ENCODE data around the gene TMEM98.
A peak's percentile ranks its signal among the peaks of the same experiment; 100 is the strongest.
"Not testable (repeated sequence)": the region's sequence is repeated elsewhere in the genome, so short reads cannot be mapped to it uniquely, and the experiment has no call there.

Gene TMEM98, protein sequence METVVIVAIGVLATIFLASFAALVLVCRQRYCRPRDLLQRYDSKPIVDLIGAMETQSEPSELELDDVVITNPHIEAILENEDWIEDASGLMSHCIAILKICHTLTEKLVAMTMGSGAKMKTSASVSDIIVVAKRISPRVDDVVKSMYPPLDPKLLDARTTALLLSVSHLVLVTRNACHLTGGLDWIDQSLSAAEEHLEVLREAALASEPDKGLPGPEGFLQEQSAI

DNA sequence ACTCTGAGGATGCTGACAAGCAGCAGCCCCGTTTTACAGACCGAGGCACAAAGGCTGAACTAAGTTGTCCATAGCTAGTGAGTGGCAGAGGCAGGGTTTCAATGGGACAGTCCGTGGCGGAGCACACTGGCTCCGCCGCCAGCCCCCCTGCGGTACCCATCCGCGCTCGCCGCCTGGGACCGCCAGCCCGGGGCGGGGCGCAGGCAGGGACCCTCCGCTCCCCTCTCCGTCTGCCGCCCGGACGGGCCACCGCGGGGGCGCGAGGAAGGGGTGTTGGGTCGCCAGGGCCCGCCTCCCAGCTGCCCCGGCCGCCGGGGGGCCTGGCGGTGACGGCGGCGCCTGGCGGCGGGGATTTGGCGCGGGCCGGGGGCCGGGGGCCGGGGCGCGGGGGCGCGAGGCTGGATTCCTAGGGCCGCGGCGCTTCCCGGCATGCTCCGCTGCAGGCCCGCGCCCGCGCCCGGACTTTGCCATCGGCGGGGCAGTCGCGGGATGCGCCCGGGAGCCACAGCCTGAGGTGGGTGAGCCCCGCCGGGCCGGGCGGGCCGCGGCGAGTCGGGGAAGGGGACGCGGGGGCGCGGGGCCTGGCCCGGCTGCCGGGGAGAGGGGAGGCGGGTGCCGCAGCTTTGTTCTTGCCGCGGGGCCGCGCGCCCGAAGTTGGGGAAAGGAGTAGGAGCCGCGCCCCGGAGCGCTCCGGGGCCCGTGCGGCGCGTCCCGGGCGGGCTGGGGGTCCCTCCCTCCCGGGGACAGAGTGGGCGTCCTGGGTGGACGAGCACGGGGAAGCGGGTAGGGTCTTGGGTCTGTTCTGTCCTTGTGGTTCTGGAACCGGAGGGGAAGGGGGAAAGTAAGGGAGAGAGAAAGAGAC is at the start of gene TMEM98:
TMEM98 (plus strand) TSS at position 430 of the 862 bp plus-strand sequence. CDS start 3,376 bp downstream, outside the sequence.
- DNase-seq (ENCODE audit: low read depth): no peak

DNA sequence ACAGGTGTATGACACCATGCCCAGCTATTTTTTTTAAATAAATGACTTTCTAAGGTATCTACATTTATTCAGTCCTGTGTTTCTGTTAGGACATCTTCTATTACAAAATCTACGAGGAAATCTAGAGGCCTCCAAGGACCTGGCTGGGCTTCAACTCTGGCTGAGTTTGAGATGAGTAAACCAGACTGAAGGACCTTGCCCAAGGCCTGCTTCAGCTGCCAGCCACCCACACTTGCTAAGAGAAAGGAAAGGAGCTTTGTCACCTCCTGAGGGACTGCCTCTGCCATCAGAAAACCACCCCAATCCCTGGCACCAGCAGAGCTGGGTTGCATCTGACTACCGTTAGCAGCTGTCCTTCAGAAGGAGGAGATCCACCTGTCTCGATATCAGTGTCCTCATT is 49.7 kb upstream of the TMEM98 start:
- peak; percentile 89 for DNase-seq (ENCODE audit: low read depth)

GRCh38 chr17:32879134-32879533 is 48.8 kb upstream of the TMEM98 start:
- DNase-seq (ENCODE audit: low read depth): no peak

DNA sequence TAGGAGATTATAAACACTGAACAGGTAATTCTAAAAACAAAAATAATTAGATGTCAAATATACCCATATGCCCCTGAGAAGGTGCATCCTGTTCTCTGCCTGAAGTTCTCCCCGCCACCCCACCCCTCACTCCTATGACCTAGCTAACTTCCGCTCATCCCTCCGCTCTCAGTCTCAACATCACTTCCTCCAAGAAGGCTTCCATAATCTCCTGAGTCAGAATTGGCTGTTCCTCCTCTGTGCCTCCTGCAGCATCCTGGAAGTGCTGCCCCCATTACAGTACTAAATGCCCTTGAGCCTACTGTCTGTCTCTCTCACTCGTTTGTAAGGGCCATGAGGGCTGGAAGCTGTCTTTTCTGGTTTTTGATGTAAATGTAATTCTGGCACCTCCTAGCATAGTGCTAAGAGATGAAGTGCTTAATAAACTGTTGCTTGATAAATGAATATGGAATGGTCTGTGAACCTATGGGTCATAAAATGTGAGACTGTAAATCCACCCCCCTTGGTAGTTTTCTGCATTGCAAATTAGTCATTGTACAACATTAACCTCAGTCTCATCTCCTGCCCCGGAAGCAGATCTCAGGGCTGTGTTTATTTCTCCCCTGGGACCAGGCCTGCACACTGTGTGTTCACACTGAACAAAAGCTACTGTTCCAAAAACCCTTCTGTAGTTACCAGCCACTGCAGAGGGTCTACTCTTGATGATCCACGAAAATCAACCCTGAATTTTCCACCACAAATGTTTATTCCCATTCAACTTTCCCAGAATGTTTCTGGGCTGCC is 47.1 kb upstream of the TMEM98 start:
- no peak for DNase-seq (ENCODE audit: low read depth)

- no peak for DNase-seq (ENCODE audit: low read depth)
These were observed 45.9 kb upstream of the TMEM98 start for GRCh38 chr17:32882029-32882428.

GRCh38 chr17:32882734-32883133 is 45.2 kb upstream of the TMEM98 start:
- DNase-seq (ENCODE audit: low read depth): no peak

GRCh38 chr17:32886951-32887350 is 41.0 kb upstream of the TMEM98 start:
- not testable (repeated sequence) for DNase-seq (ENCODE audit: low read depth)

DNA sequence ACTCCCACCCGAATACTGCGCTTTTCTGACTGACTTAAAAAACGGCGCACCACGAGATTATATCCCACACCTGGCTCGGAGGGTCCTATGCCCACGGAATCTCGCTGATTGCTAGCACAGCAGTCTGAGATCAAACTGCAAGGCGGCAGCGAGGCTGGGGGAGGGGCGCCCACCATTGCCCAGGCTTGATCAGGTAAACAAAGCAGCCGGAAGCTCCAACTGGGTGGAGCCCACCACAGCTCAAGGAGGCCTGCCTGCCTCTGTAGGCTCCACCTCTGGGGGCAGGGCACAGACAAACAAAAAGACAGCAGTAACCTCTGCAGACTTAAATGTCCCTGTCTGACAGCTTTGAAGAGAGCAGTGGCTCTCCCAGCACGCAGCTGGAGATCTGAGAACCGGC is 40.5 kb upstream of the TMEM98 start:
- not testable (repeated sequence) for DNase-seq (ENCODE audit: low read depth)

- no peak for DNase-seq (ENCODE audit: low read depth)
These were observed 33.7 kb upstream of the TMEM98 start for GRCh38 chr17:32894245-32894644.

- no peak for DNase-seq (ENCODE audit: low read depth)
These were observed 31.2 kb upstream of the TMEM98 start for GRCh38 chr17:32896647-32897258.

DNA sequence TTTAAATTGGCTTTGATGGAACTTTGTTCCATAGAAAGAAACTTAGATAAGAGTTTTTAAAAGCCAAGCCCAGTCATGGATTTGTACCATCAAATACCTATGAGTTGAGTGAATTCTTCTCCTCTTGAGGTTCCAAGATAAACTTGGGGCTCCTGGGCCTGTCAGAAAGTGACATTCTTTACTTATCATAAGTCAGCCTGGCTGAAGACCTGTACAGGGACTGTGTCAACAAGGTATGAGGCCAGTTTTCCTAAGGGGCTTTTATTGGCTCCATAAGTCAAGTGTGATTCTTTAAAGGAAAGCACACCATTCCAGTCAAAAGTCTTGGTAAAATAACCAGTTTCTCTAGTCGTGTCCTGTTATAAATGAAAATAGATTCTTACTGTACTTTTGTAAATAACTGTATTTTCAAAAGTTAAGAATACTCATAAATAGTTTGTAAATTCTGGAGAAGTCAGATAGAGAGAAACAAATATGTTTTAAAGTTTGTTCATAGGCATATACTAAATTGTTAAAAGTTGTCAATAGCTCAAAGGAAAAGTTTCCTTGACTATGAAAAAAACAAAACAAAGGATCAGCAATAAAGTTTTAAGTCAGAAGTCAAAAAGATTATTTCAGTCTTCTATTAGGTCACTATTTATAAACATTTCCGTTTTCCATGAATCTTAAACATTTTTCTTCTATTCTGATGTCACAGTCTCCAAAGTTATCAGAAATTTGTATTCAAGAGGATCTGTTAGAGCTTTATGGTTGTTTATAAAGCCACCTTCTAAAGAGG is 28.5 kb upstream of the TMEM98 start:
- no peak for DNase-seq (ENCODE audit: low read depth)

DNA sequence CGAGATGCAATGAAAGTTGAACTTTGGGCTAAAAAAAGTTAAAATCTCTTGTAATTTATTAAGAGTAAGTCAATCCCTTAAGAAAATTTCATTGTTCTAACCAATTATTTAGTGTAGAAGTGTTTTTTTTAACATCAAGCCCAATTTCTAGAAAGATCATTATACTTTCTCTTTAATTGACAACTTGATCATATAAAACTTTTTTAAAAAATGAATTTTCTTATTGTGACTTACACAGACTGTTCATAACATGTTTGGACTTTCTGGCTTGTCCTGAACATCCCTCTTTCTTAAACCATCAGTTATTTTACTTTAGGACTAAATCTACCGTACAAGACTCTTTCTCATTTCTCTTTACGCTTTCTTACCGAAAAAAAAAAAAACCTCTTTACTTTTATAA is 26.2 kb upstream of the TMEM98 start:
- DNase-seq (ENCODE audit: low read depth): no peak

DNA sequence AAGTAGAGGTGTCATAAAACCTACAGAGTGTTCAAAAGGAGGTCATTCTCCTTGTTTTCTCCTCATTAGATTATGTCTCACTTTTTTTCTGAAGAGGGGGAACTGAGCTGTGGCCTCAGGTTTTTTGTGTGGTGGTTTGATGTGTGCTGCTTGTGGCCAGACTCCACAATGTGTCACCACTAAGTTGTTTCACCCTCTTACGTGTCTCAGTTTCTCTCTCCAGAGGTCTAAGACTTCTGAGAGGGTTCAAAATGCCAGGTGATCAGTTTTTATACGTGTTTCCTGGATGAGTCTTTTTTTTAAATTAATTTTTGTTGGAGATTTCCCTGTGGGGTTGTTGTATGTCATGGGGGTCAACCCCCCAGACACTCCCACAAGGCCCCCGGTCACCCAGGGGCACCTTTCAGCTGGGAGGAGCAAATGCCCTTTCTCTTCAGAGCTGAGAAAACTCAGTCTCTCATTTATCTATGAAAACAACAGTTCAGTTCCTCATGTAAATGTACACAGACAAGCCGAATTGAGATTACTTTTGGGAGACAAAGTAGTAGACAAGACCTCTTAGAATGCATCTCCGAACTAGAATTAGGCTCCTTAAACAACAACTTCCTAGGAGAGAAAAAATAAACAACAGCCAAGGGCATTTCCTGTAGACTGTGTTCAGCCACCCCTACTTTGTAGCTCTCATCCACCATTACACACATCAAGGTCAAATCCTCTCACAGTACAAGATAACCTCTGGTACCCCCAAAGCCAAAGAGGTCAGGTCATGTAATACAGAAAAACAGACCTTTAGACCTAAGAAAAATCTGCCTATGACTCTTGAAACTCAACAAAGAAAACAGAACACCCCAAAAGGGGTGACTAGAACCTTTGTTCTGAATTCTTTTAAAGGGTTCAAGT is 23.9 kb upstream of the TMEM98 start:
- DNase-seq (ENCODE audit: low read depth): no peak

DNA sequence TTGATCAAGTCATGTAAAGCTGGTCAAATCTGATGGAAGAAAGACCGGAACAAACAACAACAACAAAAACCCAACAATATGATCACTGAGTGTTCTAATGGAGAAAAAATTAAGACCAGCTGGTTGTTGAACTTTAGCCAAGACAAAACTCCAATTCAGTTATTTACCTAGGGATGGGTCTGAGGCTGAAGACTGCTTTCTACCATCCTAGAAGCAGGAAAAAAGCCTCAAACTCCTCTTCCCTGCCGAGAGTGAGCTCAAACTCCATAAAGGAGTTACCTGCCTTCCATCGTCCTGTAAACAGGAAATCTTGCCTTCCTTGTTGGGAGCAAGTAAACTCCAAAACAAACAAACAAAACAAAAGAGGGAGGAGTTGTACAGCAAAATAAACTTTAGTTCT is 23.1 kb upstream of the TMEM98 start:
- DNase-seq (ENCODE audit: low read depth): no peak

GRCh38 chr17:32907583-32907982 is 20.4 kb upstream of the TMEM98 start:
- DNase-seq (ENCODE audit: low read depth): no peak

GRCh38 chr17:32909787-32910369 is 18.1 kb upstream of the TMEM98 start:
- DNase-seq (ENCODE audit: low read depth): peak; percentile 82

- no peak for DNase-seq (ENCODE audit: low read depth)
These were observed 17.2 kb upstream of the TMEM98 start for GRCh38 chr17:32910769-32911168.

- peak; percentile 79 for DNase-seq (ENCODE audit: low read depth)
These were observed 15.6 kb upstream of the TMEM98 start for GRCh38 chr17:32912218-32912897.

DNA sequence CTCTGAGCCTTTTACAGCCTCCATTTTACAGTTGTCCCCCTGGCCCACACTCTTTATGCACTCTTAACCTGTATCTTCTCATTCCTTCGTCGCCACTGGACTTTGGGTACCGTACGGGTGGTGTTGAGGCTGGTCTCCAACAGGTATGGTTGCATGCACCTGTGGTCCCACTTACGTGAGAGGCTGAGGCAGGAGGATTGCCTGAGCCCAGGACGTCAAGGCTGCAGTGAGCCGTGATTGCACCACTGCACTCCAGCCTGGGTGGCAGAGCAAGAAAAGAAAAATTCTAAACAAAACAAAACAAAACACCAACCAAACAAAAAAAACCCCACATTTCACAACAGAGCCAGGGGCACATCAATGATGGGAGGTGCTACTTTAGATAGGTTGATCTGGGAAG is 14.4 kb upstream of the TMEM98 start:
- DNase-seq (ENCODE audit: low read depth): no peak
